ENCODE results near the gene CDC37. TPM values are rescaled to one million over a fixed set of nuclear protein-coding genes. Genes with fewer than 3 reads are reported as not detected.

Gene CDC37
- 89.3 and 107 TPM in 2 replicates for total RNA-seq (2014; rRNA removed; shearing (Covaris generic))

DNA sequence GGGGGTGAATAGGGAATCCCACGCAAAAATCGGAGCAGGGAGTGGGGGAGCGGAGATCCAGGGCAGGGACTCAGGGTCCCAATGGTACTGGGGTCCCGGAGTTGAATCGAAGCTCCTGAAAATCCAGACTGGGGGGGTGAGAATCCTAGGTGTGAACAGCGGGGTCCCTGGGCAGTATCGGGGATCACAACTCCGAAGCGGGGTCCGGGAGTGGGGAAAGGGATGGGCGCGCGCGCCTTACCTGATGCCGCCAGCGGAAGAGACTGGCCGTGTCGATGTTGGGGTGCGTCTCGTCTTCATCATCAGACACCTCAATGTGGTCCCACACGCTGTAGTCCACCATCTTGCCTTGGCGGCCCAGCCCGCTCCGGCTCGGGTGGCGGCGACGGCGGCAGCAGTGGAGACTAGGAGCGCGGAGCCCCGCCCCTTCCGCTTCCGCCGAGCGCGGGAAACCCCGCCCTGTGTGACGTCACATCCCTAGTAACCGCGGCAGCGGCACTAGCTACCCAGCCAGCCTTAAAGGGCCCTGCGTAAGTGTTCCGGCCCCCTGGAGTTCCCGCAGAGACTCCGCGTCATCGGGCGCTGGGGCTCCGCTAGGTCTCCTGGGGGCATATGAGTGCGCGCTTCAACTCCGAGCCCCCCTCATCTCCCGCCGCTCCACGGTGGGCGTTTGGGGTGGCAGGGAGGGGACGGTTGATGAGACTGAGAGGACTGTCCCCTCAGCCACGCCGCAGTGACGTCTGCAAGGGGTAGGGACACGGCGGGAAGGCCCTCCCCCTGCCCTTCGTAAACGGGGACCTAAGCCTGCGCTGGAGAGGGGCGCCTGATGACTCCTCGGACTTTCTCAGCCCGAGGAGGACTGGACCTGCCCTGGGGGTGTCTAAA lies at the start of gene CDC37:
CDC37 (minus strand) TSS at position 406 of the 885 bp plus-strand sequence; CDS start at position 343, 63 bp downstream.
- peak; percentile 93 for DNase-seq (ENCODE audit: low read depth)

GRCh38 chr19:10450853-10451609 lies 47.7 kb upstream of the CDC37 start:
- DNase-seq (ENCODE audit: low read depth) = no peak

DNA sequence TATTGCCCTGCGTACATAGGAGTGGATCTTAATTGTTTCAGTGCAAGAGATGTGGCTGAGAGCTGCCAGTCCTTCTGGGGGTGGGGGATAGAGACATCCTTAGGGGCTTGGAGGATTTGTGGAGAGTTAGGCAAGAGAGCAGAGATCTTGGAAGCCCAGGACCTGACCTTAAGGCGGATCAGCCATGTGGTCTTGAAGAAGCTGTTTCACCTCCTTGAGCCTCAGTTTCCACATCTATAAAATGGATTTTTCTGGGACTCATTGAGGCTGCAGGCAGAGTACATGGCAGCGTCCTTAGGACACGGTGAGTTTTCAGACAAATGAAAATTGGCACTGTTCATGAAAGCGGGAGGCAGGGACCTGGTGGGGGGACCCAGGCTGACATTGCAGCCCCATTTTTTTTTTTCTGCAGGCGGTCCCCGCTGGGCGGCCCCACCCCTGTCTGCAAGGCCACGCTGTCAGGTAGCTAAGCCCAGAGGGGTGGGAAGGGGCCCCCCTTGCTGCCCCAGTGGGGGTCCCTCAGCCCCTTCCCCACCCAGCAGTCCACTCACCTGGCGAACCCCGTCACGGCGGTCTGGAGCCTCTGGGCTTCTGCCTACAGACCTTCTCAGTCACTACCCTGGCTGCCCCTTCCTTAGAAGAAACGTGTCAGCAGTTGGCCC lies 47.0 kb upstream of the CDC37 start:
- no peak for DNase-seq (ENCODE audit: low read depth)

- DNase-seq (ENCODE audit: low read depth) = no peak
Observed at GRCh38 chr19:10449037-10449436, 45.7 kb upstream of the CDC37 start.

- DNase-seq (ENCODE audit: low read depth) = no peak
Observed at GRCh38 chr19:10442698-10443097, 39.4 kb upstream of the CDC37 start.

DNA sequence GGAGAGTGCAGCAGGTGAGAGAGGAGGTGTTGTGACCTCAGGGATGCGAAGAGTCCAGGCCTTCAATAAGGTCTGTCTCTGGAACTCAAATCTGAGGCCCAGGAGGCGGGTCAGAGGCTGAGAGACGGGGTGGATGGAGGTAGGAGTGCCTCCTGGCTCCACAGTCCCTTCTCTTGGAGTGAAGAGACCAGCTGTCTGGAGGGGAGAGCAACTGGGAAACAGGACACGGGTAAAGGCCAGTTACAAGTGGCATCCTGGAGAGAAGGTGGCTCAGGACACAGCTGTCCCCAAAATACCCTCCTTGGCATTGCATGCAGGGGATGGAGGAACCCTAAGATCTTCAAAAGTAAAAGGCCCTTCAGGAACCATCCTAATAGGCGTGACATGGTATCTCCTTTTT lies 36.2 kb upstream of the CDC37 start:
- DNase-seq (ENCODE audit: low read depth) = no peak

- DNase-seq (ENCODE audit: low read depth) = no peak
Observed at GRCh38 chr19:10433131-10433536, 29.8 kb upstream of the CDC37 start.

DNA sequence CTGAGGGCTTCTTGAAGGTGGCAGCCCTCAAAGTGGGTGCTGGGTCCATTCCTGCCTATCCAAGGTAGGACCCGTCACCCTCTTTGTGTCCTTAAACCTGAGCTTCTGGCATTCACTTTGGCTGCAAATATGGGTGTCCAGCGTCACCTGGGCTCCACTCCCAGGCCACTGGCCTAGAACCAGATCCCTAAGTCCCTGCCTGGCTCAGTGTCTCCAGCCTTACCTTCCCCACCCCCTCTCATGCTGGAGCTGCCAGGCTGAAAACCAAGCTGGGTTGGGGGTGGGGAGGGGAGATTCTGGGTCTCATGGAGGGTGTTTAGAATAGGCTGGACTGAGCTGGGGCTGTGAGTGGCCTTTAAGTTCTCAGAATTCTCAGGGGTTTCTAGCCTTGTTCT lies 29.4 kb upstream of the CDC37 start:
- DNase-seq (ENCODE audit: low read depth) = no peak

- no peak for DNase-seq (ENCODE audit: low read depth)
Observed at GRCh38 chr19:10431943-10432735, 28.8 kb upstream of the CDC37 start.

- peak; percentile 42 for DNase-seq (ENCODE audit: low read depth)
Observed at GRCh38 chr19:10431254-10431942, 28.1 kb upstream of the CDC37 start.

- DNase-seq (ENCODE audit: low read depth) = peak; percentile 67
Observed at GRCh38 chr19:10430505-10431253, 27.3 kb upstream of the CDC37 start.

DNA sequence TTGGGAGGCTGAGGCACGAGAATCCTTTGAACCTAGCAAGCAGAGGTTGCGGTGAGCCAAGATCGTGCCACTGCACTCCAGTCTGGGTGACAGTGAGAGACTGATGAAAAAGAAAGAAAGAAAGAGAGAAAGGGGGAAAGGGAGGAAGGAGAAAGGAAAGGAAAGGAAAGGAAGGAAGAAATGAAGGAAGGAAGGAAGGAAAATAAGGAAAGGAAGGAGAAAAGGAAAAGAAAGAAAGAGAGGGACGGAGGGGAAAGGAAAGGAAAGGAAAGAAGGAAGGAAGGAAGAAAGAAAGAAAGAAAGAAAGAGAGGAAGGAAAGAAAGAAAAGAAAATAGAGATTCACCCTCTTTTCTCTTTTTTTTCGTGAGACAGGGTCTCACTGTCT lies 25.6 kb upstream of the CDC37 start:
- no peak for DNase-seq (ENCODE audit: low read depth)

GRCh38 chr19:10427169-10427568 lies 23.8 kb upstream of the CDC37 start:
- no peak for DNase-seq (ENCODE audit: low read depth)

GRCh38 chr19:10424011-10424637 lies 20.8 kb upstream of the CDC37 start:
- peak; percentile 77 for DNase-seq (ENCODE audit: low read depth)

DNA sequence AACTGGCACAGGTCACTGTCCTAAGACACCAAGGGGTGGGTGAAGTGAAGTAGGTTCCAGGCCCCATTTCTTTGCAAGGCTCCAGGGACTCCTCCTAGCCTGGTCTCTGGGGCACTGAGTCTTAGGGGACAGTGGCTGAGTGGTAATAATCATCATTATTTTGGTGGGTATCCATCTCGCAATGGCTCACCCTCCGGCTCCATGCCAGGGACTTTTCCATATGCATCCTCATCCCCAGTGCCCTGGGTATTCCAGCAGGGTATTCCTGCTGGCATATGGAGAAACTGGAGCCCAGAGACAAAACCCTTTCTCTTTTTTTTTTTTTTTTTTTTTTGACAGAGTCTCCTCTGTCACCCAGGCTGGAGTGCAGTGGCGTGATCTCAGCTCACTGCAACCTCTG lies 19.5 kb upstream of the CDC37 start:
- DNase-seq (ENCODE audit: low read depth) = no peak

- DNase-seq (ENCODE audit: low read depth) = no peak
Observed at GRCh38 chr19:10422046-10422461, 18.7 kb upstream of the CDC37 start.

DNA sequence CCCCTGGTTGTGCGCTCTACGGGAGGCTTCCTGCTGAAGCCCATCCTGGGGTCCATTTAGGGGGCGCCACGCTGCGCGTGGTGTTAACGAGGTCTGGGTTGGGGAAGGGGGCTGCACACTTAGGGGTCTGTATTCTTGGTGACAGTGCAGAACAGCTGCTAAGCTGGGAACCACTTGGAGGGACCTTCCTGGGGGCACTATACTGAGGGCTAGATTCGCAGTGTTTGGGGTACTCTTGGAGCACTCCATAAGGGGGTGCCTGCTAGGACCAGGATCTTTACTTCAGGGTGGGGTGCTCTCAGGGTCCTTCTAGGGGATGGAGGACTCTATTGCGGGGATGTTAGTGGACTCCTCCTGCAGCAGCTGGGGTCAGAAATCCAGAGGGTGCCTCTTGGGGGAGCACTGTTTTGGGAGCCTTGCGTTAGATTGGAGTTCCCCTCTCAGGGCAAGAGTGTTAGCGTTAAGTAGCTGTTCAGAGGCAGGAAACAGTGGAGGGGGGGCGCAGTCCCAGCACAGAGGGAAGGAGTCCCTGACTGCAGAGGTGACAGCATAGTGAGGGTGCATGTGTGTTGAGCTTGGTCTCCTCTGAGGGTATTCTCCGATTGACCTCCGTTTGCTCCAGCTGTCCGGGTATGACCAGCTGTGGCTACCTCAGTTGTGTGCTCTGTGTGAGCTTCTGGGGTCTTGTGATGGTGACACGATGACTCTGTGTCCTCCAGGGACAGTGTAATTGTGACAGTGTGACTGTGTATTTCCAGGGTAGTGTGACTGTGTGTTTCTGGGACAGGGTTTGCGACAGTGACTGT lies 18.1 kb upstream of the CDC37 start:
- no peak for DNase-seq (ENCODE audit: low read depth)

GRCh38 chr19:10420444-10421239 lies 17.3 kb upstream of the CDC37 start, which contains the start of gene PDE4A:
Gene PDE4A, plus strand, starts transcription at chr19:10420538. Its CDS starts 227 bp downstream, at chr19:10420765.
- no peak for DNase-seq (ENCODE audit: low read depth)

All from RPMI7951 (cell line).